HFF-Myc (cell line): ENCODE data around the gene SRGN.

Source experiments
- DNase-seq: peaks from one replicate; pipeline ENCODE4 v3.0.0-alpha.2; 2011; ENCODE audit warnings: low read depth; ENCODE audit errors: extremely low read depth
- H3K4me3 ChIP-seq: replicated peaks from 2 replicates; pipeline ENCODE4 v1.5.1; 2011; ENCODE audit warnings: low read depth, mild to moderate bottlenecking, control low read depth, low read length
- TF ChIP-seq, protein P1 (sequence below): IDR thresholded peaks from 2 replicates; pipeline ENCODE4 v1.5.1; 2012; ENCODE audit warnings: mild to moderate bottlenecking, low read depth, low read length, control low read depth; ENCODE audit errors: missing control alignments

The SRGN gene

DNA sequence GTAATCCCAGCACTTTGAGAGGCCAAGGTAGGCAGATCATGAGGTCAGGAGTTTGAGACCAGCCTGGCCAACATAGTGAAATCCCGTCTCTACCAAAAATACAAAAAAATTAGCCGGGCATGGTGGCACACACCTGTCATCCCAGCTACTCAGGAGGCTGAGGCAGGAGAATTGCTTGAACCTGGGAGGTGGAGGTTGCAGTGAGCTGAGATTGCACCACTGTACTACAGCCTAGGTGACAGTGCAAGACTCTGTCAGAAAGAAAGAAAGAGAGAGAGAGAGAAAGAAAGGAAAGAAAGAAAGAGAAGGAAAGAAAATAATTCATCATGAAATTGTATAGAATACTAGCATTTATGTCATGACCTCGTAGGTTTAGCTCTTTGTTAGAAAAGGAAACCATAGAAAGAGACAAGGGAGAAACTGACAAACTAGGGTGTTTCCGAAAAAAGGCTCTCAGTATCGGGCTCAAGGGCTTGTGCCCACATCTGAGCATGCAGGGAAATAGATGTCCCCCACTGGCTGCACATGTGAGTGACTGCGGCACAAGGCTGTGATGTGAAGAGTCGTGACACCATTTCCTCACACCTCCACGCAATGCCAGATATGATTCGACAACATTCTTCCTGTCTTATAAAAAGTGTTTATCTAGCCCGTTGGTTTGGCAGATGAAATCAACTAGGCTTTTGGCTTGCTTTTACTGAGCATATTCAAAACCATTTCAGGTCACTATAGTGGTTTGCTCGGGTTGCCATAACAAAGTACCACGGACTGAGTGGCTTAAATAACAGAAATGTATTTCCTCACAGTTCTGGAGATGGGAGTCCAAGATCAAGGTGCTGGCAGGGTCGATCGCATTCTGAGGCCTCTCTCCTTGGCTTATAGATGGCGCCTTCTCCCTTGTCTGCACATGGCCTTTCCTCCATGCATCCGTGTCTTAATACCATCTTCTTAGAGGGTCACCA lies 2.0 kb downstream of the SRGN start:
- no peak overlapping the region for H3K4me3 ChIP-seq
- no peak for DNase-seq
- TF ChIP-seq, protein P1, sequence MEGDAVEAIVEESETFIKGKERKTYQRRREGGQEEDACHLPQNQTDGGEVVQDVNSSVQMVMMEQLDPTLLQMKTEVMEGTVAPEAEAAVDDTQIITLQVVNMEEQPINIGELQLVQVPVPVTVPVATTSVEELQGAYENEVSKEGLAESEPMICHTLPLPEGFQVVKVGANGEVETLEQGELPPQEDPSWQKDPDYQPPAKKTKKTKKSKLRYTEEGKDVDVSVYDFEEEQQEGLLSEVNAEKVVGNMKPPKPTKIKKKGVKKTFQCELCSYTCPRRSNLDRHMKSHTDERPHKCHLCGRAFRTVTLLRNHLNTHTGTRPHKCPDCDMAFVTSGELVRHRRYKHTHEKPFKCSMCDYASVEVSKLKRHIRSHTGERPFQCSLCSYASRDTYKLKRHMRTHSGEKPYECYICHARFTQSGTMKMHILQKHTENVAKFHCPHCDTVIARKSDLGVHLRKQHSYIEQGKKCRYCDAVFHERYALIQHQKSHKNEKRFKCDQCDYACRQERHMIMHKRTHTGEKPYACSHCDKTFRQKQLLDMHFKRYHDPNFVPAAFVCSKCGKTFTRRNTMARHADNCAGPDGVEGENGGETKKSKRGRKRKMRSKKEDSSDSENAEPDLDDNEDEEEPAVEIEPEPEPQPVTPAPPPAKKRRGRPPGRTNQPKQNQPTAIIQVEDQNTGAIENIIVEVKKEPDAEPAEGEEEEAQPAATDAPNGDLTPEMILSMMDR, result no peak

DNA sequence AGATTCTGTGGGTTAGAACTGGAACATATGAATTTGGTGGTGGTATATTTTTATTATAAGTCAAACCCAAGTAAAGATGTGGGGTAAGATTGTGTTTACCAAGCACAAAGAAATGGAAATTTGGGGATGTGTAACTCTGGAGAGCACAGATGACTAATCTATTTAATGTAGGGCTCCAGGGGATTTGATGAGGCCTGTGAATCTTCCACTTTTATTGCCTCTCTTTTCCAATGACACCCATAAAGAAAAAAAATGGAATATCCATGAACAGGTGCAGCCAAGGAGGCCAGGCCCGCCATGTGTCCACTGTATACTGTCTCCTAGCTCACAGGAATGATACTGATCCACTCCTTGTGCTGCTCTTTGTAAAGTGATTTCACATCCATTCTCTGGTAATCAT lies 2.8 kb downstream of the SRGN start:
- no peak overlapping the region for H3K4me3 ChIP-seq
- no peak for DNase-seq
- TF ChIP-seq, protein P1, result no peak

DNA sequence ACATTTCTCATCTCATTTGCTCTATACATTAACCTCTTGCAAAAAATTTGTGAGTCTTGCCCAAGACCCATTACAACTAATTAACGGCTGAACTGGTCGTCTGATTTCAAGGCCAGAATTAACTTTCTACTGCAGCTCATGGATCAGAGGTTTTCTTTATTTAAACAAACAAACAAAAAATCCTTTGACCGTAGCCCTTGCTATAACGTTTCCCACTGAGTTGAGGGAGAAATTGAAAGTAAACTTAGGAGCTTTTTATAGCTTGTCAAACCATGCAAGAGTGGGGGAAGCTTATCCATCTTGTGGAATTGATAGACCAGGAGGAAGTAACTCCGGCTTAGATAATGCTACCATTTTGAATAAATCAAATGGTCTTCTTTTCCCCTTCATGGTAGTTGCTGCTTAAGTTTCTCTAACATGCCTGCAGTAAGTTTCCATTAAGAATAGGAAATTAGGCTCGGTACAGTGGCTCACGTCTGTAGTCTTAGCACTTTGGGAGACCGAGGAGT lies 3.3 kb downstream of the SRGN start:
- TF ChIP-seq, protein P1, result no peak
- H3K4me3 ChIP-seq, result no peak overlapping the region
- DNase-seq, result no peak

DNA sequence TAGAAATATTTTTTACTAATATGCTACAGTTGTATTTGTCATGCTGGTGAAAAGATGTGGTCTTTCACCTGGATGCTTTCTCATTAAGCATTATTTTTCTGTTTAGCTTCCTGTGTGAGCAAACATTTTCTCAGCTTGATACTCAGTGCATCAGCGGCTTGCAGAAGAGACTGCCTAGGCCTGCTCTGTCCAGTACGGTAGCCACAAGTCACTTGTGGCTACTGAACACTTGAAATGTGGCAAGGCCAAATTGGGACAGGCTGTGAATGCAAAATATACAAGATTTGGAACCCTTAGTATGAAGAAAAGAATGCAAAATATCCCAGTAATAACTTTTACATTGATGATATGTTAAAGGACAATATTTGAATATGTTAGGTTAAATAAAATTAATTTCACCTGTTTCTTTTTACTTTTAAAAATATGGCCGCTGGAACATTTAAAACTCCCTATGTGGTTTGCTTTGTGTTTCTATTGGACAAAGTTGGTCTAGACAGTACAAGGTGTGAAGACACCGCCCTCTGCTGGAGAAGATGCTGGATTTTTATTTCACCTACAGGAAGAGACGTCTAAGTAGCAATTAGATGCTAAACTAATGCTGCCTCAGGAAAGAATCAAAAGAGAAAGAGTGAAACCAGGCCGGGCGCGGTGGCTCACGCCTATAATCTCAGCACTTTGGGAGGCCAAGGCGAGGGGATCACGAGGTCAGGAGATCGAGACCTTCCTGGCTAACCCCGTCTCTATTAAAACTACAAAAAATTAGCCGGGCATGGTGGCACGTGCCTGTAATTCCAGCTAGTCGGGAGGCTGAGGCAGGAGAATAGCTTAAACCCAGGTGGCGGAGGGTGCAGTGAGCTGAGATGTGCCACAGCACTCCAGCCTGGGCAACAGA lies 5.3 kb downstream of the SRGN start:
- H3K4me3 ChIP-seq, result no peak overlapping the region
- TF ChIP-seq, protein P1, result peak; percentile 61
- DNase-seq, result peak; percentile 72

DNA sequence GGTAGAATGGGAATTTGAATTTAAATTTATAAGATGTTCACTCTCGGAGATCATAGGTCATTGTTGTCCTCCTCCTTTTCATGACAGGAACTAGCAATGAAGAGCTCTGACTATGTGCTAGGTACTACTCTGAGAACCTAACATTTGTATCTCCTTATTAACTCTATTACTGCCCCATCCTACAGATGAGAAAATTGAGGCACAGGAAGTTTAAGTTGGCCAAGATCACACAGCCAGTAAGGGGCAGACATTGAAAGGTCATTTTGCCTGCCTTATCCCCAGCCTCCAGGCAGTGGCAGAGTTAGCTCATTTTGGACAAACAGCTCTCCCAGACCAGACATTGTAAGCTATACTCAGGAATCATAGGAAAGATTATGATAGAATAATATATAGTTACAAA lies 6.0 kb downstream of the SRGN start:
- TF ChIP-seq, protein P1, result no peak
- no peak overlapping the region for H3K4me3 ChIP-seq
- no peak for DNase-seq

DNA sequence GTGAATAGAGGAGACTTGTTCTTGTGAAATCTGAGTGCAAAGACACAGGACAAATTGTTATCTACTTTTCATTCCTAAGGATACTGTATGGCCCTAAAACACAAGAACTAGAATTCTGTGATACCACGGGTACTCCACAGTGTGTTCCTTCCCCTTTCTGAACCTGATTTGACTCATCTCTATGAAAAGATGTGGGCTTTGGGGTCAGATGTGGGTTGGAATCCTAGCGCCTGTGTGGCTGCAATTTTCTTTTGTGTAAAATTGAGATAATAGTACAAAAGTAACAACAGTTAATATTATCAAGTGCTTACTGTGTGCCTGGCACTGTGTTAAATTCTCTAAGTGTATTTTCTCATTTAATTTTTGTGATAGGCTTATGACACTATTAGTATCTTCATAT lies 8.1 kb downstream of the SRGN start:
- H3K4me3 ChIP-seq, result no peak overlapping the region
- TF ChIP-seq, protein P1, result no peak
- no peak for DNase-seq
